ENCODE data around the gene SLC25A28. TPM values are rescaled to one million over a fixed set of nuclear protein-coding genes. Genes with fewer than 3 reads are reported as not detected.
A peak's percentile ranks its signal among the peaks of the same experiment; 100 is the strongest.

SLC25A28 gene
- total RNA-seq, 1 experiment from 2014 or later, result 31.0 TPM

GRCh38 chr10:99661377-99661763 lies 41.1 kb upstream of the SLC25A28 start:
- Histone ChIP-seq H3K27ac (ENCODE audit: low read depth, low read length, poor library complexity, severe bottlenecking) (no peak overlapping the region), H3K4me3 (ENCODE audit: low read depth, low read length, poor library complexity, severe bottlenecking) (no peak overlapping the region), H3K36me3 (ENCODE audit: insufficient read depth, low read length, poor library complexity, severe bottlenecking) (no peaks in the 10 kb centered on the region), H3K9me3 (ENCODE audit: low read depth, low read length, poor library complexity, severe bottlenecking) (no peaks in the 10 kb centered on the region), H3K4me1 (ENCODE audit: insufficient read depth, low read length, poor library complexity, severe bottlenecking) (no peaks in the 10 kb centered on the region), H3K27me3 (replicated peaks; ENCODE audit: insufficient read depth, low read depth, low read length, poor library complexity) (peaks cover 19% of the 10 kb centered on the region)
- DNase-seq (ENCODE audit: low spot score), result peak; percentile 50
- intact Hi-C loops (cut with micrococcal nuclease; ENCODE audit: unreplicated experiment), result no loop called here
- TF ChIP-seq EZH2 (IDR thresholded peaks at IDR 0.05; ENCODE audit: borderline replicate concordance, low read depth, low read length, poor library complexity, severe bottlenecking), result no peak
- BruUV-seq (replicated peaks), result no TSS peak
- ChIA-PET CTCF (no interaction called here), POLR2A (ENCODE audit: low non-redundant PET) (no interaction called here)

GRCh38 chr10:99660662-99661376 lies 40.6 kb upstream of the SLC25A28 start:
- no peaks in the 10 kb centered on the region for H3K9me3 ChIP-seq (ENCODE audit: low read depth, low read length, poor library complexity, severe bottlenecking)
- TF ChIP-seq CTCF (conservative IDR thresholded peaks at IDR 0.05; ENCODE audit: low read depth, low read length) (no peak), EZH2 (IDR thresholded peaks at IDR 0.05; ENCODE audit: borderline replicate concordance, low read depth, low read length, poor library complexity, severe bottlenecking) (no peak)
- H3K4me1 ChIP-seq (ENCODE audit: insufficient read depth, low read length, poor library complexity, severe bottlenecking), result no peaks in the 10 kb centered on the region
- H3K36me3 ChIP-seq (ENCODE audit: insufficient read depth, low read length, poor library complexity, severe bottlenecking), result no peaks in the 10 kb centered on the region
- no peak overlapping the region for H3K27ac ChIP-seq (ENCODE audit: low read depth, low read length, poor library complexity, severe bottlenecking)
- no peak overlapping the region for H3K4me3 ChIP-seq (ENCODE audit: low read depth, low read length, poor library complexity, severe bottlenecking)
- no TSS peak for BruUV-seq (replicated peaks)
- DNase-seq (ENCODE audit: low spot score), result peak; percentile 15
- intact Hi-C loops (cut with micrococcal nuclease; ENCODE audit: unreplicated experiment), result no loop called here
- POLR2A ChIA-PET (ENCODE audit: low non-redundant PET), result no interaction called here
- peaks cover 23% of the 10 kb centered on the region for H3K27me3 ChIP-seq (replicated peaks; ENCODE audit: insufficient read depth, low read depth, low read length, poor library complexity)
- CTCF ChIA-PET, result no interaction called here

GRCh38 chr10:99659868-99660366 lies 39.7 kb upstream of the SLC25A28 start:
- no peaks in the 10 kb centered on the region for H3K9me3 ChIP-seq (ENCODE audit: low read depth, low read length, poor library complexity, severe bottlenecking)
- ChIA-PET CTCF (no interaction called here), POLR2A (ENCODE audit: low non-redundant PET) (interaction anchor here (0.6 kb wide), 1 partner anchor 24 kb away, joined by 3 read pairs; no protein-coding TSS in a partner anchor)
- H3K4me1 ChIP-seq (ENCODE audit: insufficient read depth, low read length, poor library complexity, severe bottlenecking), result no peaks in the 10 kb centered on the region
- intact Hi-C loops (cut with micrococcal nuclease; ENCODE audit: unreplicated experiment), result no loop called here
- no peak for TF ChIP-seq EZH2 (IDR thresholded peaks at IDR 0.05; ENCODE audit: borderline replicate concordance, low read depth, low read length, poor library complexity, severe bottlenecking)
- TF ChIP-seq CTCF (conservative IDR thresholded peaks at IDR 0.05; ENCODE audit: low read depth, low read length), result no peak
- peak overlapping the region; percentile 79 for H3K4me3 ChIP-seq (ENCODE audit: low read depth, low read length, poor library complexity, severe bottlenecking)
- TSS peak; percentile 27 for BruUV-seq (replicated peaks)
- DNase-seq (ENCODE audit: low spot score), result no peak
- peak overlapping the region; percentile 40 for H3K27ac ChIP-seq (ENCODE audit: low read depth, low read length, poor library complexity, severe bottlenecking)
- H3K36me3 ChIP-seq (ENCODE audit: insufficient read depth, low read length, poor library complexity, severe bottlenecking), result no peaks in the 10 kb centered on the region
- peaks cover 27% of the 10 kb centered on the region for H3K27me3 ChIP-seq (replicated peaks; ENCODE audit: insufficient read depth, low read depth, low read length, poor library complexity)

Data from A673 (cell line).